Dedifferentiated amniotic fluid mesenchymal stem cell (primary cell): Measurements from ENCODE around the gene GRID1.

ENCODE experiments used
- DNase-seq: peaks from one replicate; pipeline ENCODE4 v3.0.0-alpha.2; 2016; ENCODE audit errors: extremely low spot score

Gene GRID1

DNA sequence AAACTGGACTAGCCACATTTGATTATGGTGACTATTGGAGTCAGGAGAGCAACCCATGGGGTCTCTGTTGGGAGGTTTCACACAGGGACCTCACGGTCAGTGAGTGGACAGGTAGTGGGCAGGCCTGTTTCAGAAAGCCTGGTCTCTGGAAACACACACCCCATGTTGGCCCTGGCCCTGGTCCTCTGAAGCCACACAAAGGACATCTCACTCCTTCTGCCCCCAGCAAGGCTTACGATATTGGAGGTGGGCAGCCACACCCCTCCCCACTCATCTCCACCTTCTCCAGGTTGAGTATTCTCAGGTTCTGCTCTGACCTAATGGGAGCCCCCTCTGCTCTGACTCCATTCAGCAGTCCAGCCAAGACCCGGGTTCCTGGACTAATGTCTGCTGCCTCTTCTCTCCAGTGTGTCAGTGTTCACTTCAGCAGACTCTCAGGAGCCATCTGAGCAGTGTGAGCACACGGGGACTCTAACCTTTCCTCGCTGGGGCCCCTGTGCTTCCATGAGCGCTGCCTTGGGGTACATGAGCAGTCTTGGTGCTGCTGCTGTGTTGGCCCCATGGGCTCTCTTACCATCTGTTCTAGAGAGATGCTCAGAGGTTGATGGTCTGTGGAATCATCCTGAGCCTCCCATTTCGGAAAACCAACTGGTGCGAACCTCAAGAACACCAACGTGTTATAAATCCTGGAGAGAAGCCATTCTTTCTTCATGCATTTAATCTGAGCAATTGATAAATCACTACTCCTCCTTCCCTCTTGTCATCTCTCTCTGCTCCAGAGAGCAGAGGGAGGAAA, 748.6 kb downstream of the GRID1 start:
- DNase-seq: no peak

- DNase-seq: no peak
These were observed 751.0 kb downstream of the GRID1 start for GRCh38 chr10:85615556-85615955.

DNA sequence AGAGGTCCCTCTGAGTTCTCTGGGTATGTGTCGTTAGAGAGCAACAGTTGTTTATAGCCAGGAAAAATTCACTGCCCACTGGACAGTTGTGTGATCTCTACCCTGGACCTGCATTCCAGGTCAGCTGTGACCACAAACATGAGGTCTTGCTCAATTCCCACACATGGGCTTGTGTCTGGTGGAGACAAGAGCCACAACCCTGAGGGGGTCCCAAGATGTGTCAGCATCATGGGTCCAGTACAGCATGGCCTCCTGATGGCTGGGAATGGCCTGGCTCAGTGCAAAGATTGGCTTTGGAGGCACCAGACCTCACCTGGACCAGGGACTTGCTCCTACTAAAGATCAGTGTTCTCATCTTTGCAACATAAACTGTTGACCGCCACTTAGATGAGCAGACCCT, 751.6 kb downstream of the GRID1 start:
- no peak for DNase-seq

DNA sequence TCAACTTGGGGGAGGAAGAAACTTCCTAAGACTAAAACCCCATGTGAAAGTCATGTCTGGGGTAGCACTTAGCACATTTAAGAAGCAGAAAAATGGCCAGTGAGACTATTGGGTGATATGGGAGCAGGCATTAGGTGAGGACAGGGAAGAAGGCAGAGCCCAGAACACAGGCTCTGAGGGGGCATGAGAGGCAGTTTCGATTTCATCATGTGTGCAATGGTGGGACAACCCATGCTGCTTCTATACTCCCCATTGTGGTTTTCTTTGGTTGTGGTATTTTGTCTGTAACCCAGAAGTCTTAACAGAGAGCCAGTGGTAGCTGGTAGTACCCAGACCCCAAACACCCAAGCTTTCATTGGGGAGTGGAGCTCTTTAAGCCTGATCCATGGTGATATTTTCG, 752.0 kb downstream of the GRID1 start:
- no peak for DNase-seq

DNA sequence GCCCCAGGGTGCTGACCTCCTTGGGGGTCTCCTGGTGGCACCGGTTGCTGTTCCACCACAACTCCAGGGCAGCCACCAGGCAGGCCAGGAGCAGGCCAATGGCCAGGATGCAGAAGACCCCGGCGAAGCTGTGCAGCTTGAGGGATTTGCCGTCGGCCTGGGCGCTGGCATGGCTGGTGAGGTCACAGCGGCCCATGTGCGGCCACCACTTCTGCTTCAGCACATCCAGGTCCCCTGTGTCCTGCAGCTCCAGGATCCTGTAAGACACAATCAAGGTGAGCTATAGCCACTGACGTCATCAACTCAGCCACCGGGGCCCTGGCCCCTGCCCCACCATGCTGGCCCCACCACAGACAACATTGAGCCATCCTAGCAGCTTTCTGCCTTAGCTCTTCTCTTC, 753.2 kb downstream of the GRID1 start:
- DNase-seq: no peak

- no peak for DNase-seq
These were observed 753.8 kb downstream of the GRID1 start for GRCh38 chr10:85612833-85613232.

GRCh38 chr10:85612378-85612775, 754.2 kb downstream of the GRID1 start:
- DNase-seq: no peak

GRCh38 chr10:85611746-85612377, 754.7 kb downstream of the GRID1 start:
- DNase-seq: no peak

DNA sequence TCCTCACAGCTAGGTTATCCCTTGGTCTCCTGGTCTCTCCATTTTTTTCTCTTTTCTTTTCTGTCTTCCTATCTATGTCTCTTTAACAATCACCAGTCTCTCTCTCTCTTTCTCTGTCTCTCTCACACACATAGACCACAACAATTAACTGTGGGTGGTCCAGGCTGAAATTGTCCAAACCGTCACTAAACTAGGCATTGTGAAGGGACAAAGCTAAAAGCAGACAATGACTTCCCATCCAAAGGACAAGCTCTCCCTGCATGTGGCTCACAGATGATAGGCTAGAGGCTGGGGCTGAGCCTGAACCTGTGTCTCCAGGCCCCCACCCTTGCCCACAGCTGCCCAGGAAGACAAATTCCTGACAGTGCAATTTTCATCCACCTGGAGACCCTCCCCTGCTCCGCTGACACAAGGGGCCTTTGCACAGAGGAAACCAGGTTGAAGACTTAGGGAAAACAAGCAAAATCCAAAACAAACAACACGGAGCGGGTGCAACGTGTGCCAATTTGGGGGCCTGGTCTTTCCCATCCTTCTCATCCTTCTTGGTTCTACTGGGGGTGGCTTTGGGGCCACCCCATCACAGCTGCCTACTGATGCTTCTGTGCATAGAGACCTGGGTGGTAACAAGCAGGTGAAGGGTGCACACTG, 755.4 kb downstream of the GRID1 start:
- no peak for DNase-seq

- DNase-seq: no peak
These were observed 756.1 kb downstream of the GRID1 start for GRCh38 chr10:85610381-85611092.

GRCh38 chr10:85609509-85609908, 757.1 kb downstream of the GRID1 start:
- DNase-seq: no peak

GRCh38 chr10:85608706-85609105, 757.9 kb downstream of the GRID1 start:
- DNase-seq: no peak

- no peak for DNase-seq
These were observed 759.4 kb downstream of the GRID1 start for GRCh38 chr10:85607043-85607695.

DNA sequence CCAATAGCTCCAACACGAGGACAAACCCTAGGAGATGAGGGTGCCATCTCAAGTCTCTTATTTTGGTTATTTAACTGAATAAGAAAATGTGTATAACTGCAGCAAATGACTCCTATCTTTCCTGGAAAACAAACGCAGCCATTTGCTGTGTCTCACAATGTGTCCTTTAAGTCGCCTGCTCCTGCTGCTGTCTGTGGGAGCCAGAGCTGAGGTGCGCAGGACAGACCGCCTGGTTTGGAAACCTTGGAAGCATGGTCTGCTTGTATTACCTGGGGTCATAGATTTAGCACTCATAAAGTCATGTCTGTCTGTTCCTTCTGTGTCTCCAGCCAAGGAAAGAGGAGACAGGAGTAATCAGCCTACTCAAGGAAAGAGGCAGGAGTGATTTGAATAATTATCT, 760.2 kb downstream of the GRID1 start:
- no peak for DNase-seq

DNA sequence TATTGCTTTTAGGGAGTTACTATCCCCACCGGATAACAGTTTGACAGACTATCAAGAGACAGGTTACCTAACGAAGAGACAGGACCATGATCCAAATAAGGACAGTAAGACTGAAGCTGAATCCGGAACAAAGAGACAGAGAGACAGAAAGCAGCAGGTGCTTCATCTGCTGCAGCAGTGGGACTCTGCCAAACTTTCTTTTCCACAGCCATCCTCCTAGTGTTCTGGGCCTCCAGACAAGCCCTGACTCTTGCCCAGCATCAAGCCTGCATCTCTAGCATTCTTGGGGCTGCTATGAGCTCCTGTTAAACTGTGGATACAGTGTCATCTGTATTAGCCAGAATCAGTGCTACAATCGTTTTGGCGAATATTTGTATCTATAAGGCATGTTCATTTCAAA, 761.7 kb downstream of the GRID1 start:
- no peak for DNase-seq

GRCh38 chr10:85604136-85604725, 762.4 kb downstream of the GRID1 start:
- no peak for DNase-seq

DNA sequence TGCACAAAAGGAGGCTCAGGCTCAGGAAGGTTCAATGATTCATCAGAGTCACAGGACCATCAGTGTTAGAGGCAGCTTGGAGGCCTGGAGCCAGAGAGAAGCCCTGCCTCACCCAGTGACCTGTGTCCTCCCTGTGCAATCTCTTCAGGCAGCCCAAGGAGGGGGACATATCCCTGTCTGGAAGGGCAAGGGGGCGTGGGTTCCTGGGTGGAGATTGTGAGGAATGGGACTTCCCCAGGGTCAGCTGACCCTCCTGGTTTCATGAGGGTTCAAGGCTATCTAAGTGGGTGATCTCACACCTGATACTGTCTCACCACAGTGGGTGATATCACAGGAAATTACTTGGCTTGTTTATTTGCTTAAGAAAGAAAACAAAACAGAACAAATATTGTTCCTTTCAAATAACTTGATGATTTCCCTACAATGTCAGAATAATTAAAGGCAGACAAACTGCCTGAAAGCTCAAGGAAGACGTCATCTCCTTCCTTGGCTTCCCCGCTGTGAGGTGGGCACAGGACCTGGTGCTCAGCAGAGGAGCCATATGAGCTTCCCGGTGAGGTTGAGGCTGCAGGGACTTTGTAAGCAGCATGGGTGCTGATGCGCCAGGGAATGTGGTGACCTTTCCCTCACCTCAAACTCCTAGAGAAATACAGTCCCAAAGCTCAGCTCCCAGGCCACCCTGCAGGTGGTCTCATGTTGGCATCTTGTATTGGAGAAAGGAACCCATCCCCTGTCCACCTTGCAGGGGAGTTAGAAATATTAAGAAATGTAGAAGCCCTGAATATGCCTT, 763.2 kb downstream of the GRID1 start:
- DNase-seq: no peak

DNA sequence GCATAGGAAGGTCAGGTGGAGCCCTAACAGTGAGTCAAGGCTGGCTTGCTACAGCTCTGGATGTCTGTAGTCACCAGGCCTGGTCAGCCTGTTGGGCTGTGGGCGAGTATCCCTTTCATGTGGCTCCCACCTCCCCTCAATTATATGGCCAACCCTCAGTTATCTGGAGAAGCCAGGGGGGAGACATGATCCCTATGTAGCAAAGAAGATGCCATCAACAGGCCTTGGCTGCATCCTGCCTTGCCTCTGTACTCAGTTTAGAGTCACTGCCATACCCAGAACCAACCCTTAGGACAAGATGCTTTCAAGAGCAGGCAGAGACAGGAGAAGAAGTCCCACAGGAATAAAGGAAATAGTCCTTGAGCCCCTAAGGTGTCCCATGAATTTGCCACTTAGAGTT, 763.9 kb downstream of the GRID1 start:
- DNase-seq: no peak

DNA sequence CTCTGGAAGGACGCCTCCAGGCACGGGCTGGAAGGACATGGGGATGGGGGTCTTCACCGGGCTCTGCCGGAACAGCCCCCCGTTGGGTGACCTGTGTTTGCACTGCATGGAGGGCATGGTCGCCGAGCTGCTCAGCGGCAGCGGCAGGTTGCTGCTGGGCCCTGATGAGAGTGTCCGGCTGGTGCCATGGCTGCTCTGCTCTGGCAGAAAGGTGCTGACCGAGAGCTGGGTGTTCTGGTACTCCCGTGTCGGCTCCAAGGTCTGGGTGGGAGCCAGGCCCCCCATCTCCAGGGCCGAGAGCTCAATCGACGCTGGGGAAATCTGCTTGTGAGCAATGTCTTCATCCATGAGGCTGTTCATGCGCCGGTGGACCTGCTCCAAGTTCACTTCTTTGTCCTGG, 764.3 kb downstream of the GRID1 start:
- no peak for DNase-seq

DNA sequence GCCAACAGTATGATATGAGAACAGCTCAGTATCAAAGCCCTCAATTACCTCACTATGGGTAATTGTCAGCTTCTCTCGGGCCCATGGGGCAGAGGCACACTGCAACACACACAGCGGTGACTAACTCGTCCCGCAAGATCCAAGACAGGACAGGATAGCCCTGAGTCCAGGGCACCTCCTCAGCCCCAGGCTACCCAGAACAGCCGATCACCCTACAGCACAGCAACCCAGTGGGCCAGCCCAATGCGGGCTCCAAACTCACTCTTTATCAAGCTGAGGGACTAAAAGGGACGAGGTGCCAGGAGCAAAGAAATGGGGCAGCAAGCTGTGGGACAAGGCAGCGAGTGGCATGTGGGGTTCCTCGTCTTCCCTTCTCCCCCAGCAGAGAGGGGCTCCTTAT, 765.1 kb downstream of the GRID1 start:
- DNase-seq: no peak

GRCh38 chr10:85600744-85601081, 765.9 kb downstream of the GRID1 start:
- no peak for DNase-seq
